Measurements from ENCODE around the gene ROBO1. TPM values are rescaled to one million over a fixed set of nuclear protein-coding genes. Genes with fewer than 3 reads are reported as not detected.

ROBO1 gene
- total and polyA plus RNA-seq, 2 of the 8 experiments (the other 6 are each of a cell fraction or from before 2014, with no cell fraction given): 51.4 to 91.0 TPM

- TF ChIP-seq FOSL1 (IDR thresholded peaks at IDR 0.05; ENCODE audit: insufficient read depth, low read depth, low read length) (no peak), TAF1 (IDR thresholded peaks at IDR 0.05; ENCODE audit: low read depth, low read length) (no peak), BRCA1 (IDR thresholded peaks at IDR 0.05; ENCODE audit: low read depth, low read length) (no peak)
Measured at GRCh38 chr3:78917536-78917935, 850.3 kb downstream of the ROBO1 start (continued).
